RWPE2 (cell line): ENCODE measurements around the gene FAHD2B.
"Not testable (repeated sequence)": the region's sequence is repeated elsewhere in the genome, so short reads cannot be mapped to it uniquely, and the experiment has no call there.

Experiments
- ATAC-seq: fragments of 200-7000 bp; cut with Tn5 transposase; 3 replicates; pipeline ENCODE4 v1.9.1; 2021; ENCODE audit warnings: low read depth
- DNase-seq: peaks from one replicate; pipeline ENCODE4 v3.0.0-alpha.2; 2020; ENCODE audit warnings: low spot score
- H3K27ac ChIP-seq: fragments of 450-650 bp; 2 replicates; pipeline ENCODE4 v1.5.1; 2017; ENCODE audit warnings: mild to moderate bottlenecking; ENCODE audit not compliant: poor library complexity, severe bottlenecking
- H3K27me3 ChIP-seq: fragments of 250-450 bp; sonication (Bioruptor Pico); 2 replicates; pipeline ENCODE4 v1.5.1; 2021; ENCODE audit warnings: mild to moderate bottlenecking, moderate library complexity; ENCODE audit not compliant: insufficient read depth, poor library complexity, severe bottlenecking
- H3K36me3 ChIP-seq: fragments of 250-450 bp; sonication (Bioruptor Pico); 2 replicates; pipeline ENCODE4 v1.5.1; 2020; ENCODE audit warnings: low read depth, mild to moderate bottlenecking, moderate library complexity
- H3K4me1 ChIP-seq: fragments of 250-450 bp; sonication (Bioruptor Pico); 2 replicates; pipeline ENCODE4 v1.5.1; 2021; ENCODE audit warnings: mild to moderate bottlenecking, moderate library complexity; ENCODE audit not compliant: insufficient read depth, poor library complexity, severe bottlenecking
- H3K4me3 ChIP-seq: fragments of 250-450 bp; sonication (Bioruptor Pico); 2 replicates; pipeline ENCODE4 v1.5.1; 2021; ENCODE audit warnings: mild to moderate bottlenecking, moderate library complexity; ENCODE audit not compliant: severe bottlenecking
- H3K9me3 ChIP-seq: fragments of 250-450 bp; sonication (Bioruptor Pico); 2 replicates; pipeline ENCODE4 v1.5.1; 2021; ENCODE audit warnings: mild to moderate bottlenecking, moderate library complexity; ENCODE audit not compliant: severe bottlenecking
- CTCF ChIP-seq: fragments of 450-650 bp; IDR thresholded peaks from one replicate; pipeline ENCODE4 v1.5.1; 2017; ENCODE audit warnings: mild to moderate bottlenecking, moderate library complexity; ENCODE audit not compliant: poor library complexity, severe bottlenecking

The FAHD2B gene

GRCh38 chr2:97070915-97071314 lies 23.8 kb downstream of the FAHD2B start:
- not testable (repeated sequence) for H3K27me3 ChIP-seq, H3K9me3 ChIP-seq, ATAC-seq, H3K27ac ChIP-seq, H3K4me3 ChIP-seq, H3K4me1 ChIP-seq, DNase-seq, H3K36me3 ChIP-seq

- not testable (repeated sequence) for H3K27ac ChIP-seq
Measured at GRCh38 chr2:97068722-97069121, 26.0 kb downstream of the FAHD2B start.

GRCh38 chr2:97068074-97068473 lies 26.6 kb downstream of the FAHD2B start:
- no peaks in the 10 kb centered on the region for H3K4me1 ChIP-seq
- H3K27me3 ChIP-seq: peaks cover 4% of the 10 kb centered on the region
- no peaks in the 10 kb centered on the region for H3K36me3 ChIP-seq
- no peaks in the 10 kb centered on the region for H3K9me3 ChIP-seq
- TF ChIP-seq CTCF: no peak
- no peak overlapping the region for H3K4me3 ChIP-seq
- no peak for DNase-seq
- no peak for ATAC-seq
- no peak overlapping the region for H3K27ac ChIP-seq

More at GRCh38 chr2:97068722-97069121, 26.0 kb downstream of the FAHD2B start:
- not testable (repeated sequence) for H3K27me3 ChIP-seq, DNase-seq, H3K4me3 ChIP-seq, H3K9me3 ChIP-seq, H3K36me3 ChIP-seq, ATAC-seq, H3K4me1 ChIP-seq

- H3K27ac ChIP-seq: no peak overlapping the region
- no peak for TF ChIP-seq CTCF
- ATAC-seq (no peak), DNase-seq (no peak)
- H3K27me3 ChIP-seq: peaks cover 4% of the 10 kb centered on the region
- H3K4me1 ChIP-seq: no peaks in the 10 kb centered on the region
- H3K9me3 ChIP-seq: no peaks in the 10 kb centered on the region
- no peaks in the 10 kb centered on the region for H3K36me3 ChIP-seq
- H3K4me3 ChIP-seq: no peak overlapping the region
Measured at GRCh38 chr2:97067279-97068004, 27.2 kb downstream of the FAHD2B start.

- H3K27ac ChIP-seq, H3K9me3 ChIP-seq, DNase-seq, H3K36me3 ChIP-seq, ATAC-seq, H3K27me3 ChIP-seq, H3K4me3 ChIP-seq, H3K4me1 ChIP-seq: not testable (repeated sequence)
Measured at GRCh38 chr2:97066030-97066429, 28.7 kb downstream of the FAHD2B start.

GRCh38 chr2:97062020-97062419 lies 32.7 kb downstream of the FAHD2B start:
- not testable (repeated sequence) for H3K27me3 ChIP-seq

GRCh38 chr2:97059782-97060181 lies 34.9 kb downstream of the FAHD2B start:
- not testable (repeated sequence) for DNase-seq, H3K4me1 ChIP-seq, ATAC-seq, H3K27ac ChIP-seq, H3K9me3 ChIP-seq, H3K36me3 ChIP-seq, H3K4me3 ChIP-seq, H3K27me3 ChIP-seq

More at GRCh38 chr2:97062020-97062419, 32.7 kb downstream of the FAHD2B start:
- H3K9me3 ChIP-seq, ATAC-seq, H3K4me1 ChIP-seq, H3K36me3 ChIP-seq, H3K4me3 ChIP-seq, H3K27ac ChIP-seq, DNase-seq: not testable (repeated sequence)

GRCh38 chr2:97056150-97056549 lies 38.5 kb downstream of the FAHD2B start:
- DNase-seq, H3K27ac ChIP-seq, H3K36me3 ChIP-seq, H3K27me3 ChIP-seq, H3K4me3 ChIP-seq, H3K9me3 ChIP-seq, ATAC-seq, H3K4me1 ChIP-seq: not testable (repeated sequence)

GRCh38 chr2:97050032-97050431 lies 44.6 kb downstream of the FAHD2B start:
- H3K4me3 ChIP-seq, H3K27ac ChIP-seq, H3K9me3 ChIP-seq, H3K4me1 ChIP-seq, ATAC-seq, H3K27me3 ChIP-seq, DNase-seq, H3K36me3 ChIP-seq: not testable (repeated sequence)

GRCh38 chr2:97048448-97048847 lies 46.2 kb downstream of the FAHD2B start:
- not testable (repeated sequence) for H3K9me3 ChIP-seq, H3K36me3 ChIP-seq, DNase-seq, H3K4me1 ChIP-seq, ATAC-seq, H3K27ac ChIP-seq, H3K27me3 ChIP-seq, H3K4me3 ChIP-seq
